Vagina (tissue), 2 donors: ENCODE data around the gene FAR2. TPM values are rescaled to one million over a fixed set of nuclear protein-coding genes. Genes with fewer than 3 reads are reported as not detected.

ENCODE experiments used
- DNase-seq, 2 donors: peaks; one replicate each; pipeline ENCODE4 v3.0.0-alpha.2; 2017; ENCODE audit errors: extremely low spot score in 2 of 2
- H3K27ac ChIP-seq: fragments of 200-600 bp; sonication (generic); one replicate; pipeline ENCODE4 v1.5.1; 2019
- H3K27me3 ChIP-seq: fragments of 200-600 bp; sonication (generic); one replicate; pipeline ENCODE4 v1.5.1; 2019
- H3K36me3 ChIP-seq, 2 donors: fragments of 200-600 bp; sonication (generic); one replicate each; pipeline ENCODE4 v1.5.1; 2017 to 2019
- H3K4me1 ChIP-seq: fragments of 200-600 bp; sonication (generic); one replicate; pipeline ENCODE4 v1.5.1; 2019
- H3K4me3 ChIP-seq, 2 donors: fragments of 200-600 bp; sonication (generic); 1 replicate in 1 of 2; 2 replicates in 1 of 2; pipeline ENCODE4 v1.5.1; 2016 to 2019
- H3K9me3 ChIP-seq: fragments of 200-600 bp; sonication (generic); one replicate; pipeline ENCODE4 v1.5.1; 2019
- POLR2A ChIP-seq, 2 donors: fragments of 450-650 bp; IDR thresholded peaks; one replicate each; pipeline ENCODE4 v1.6.1; 2017; ENCODE audit warnings: antibody characterized with exemption in 2 of 2, mild to moderate bottlenecking in 2 of 2, moderate library complexity in 2 of 2
- POLR2AphosphoS5 ChIP-seq, 2 donors: sonication (generic); formaldehyde crosslinking; IDR thresholded peaks; one replicate each; pipeline ENCODE4 v1.9.0; 2017; ENCODE audit warnings: antibody characterized with exemption in 2 of 2, mild to moderate bottlenecking in 2 of 2, low read depth in 1 of 2; ENCODE audit not compliant: insufficient read depth in 1 of 2
- intact Hi-C: fragments of 100-400 bp; cut with DNase I; formaldehyde crosslinking; loops from one replicate; pipeline ENCODE4 v1.15.1; 2023
- total RNA-seq: library from RNA; depleted of rRNA; stranded (reverse); fragments of >200 nt; gene quantifications from one replicate; pipeline ENCODE4 v1.2.3, GENCODE V29; 2016
- TF ChIP-seq, protein P1 (sequence below), 3 experiments: fragments of 450-650 bp in 2 of 3; fragments of 200-600 bp in 1 of 3; sonication (generic) in 1 of 3; IDR thresholded peaks; one replicate each; pipeline ENCODE4 v1.5.1; 2017 to 2019; ENCODE audit warnings: antibody characterized with exemption in 3 of 3, mild to moderate bottlenecking in 2 of 3, moderate library complexity in 2 of 3

Gene FAR2
- total RNA-seq, 1 donor from 2014 or later = 16.2 TPM

DNA sequence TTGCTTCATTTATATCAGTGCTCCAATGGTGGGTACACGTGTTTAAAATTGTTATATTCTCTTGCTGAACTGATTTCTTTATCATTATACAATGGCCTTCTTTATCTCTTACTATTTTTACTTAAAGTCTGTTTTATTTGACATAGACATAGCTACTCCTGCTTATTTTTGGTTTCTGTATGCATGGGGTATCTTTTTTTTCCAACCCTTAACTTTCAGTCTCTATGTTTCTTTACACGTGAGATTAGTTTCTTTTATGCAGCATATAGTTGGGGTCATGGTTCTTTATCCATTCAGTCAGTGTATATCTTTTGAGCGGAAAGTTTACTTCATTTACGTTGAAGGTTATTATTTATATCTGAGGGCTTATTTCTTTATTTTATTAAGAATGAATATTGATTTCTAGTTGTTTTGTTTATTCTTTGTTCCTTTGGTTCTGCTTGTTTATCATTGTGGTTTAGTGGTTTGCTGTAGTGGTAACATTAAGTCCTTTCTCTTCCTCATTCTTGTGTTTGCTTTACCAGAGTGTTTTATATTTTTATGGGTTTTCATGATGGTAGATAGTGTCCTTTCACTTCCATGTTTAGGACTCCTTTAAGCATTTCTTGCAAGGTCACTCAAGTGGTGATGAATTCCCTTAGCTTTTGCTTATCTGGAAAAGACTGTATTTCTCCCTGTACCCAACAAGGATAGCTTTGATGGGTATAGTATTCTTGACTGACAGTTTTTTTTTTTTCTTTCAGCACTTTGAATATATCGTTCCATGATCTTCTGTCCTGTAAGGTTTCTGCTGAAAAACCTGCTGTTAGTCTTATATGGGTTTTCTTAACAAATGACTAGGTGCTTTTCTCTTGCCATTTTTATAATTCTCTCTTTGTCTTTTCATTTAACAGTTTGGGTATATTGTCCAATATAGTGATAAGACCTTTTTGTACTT lies 38.3 kb upstream of the FAR2 start:
- Histone ChIP-seq H3K4me1 (no peaks in the 10 kb centered on the region), H3K36me3 (no peaks in the 10 kb centered on the region), H3K27ac (no peak overlapping the region), H3K4me3 (no peak overlapping the region), H3K27me3 (no peaks in the 10 kb centered on the region), H3K9me3 (no peaks in the 10 kb centered on the region)
- no peak for TF ChIP-seq POLR2AphosphoS5 (IDR thresholded peaks at IDR 0.05; ENCODE audit: insufficient read depth in 1 of 2, low read depth in 1 of 2)
- intact Hi-C loops = no loop called here
- DNase-seq = no peak

DNA sequence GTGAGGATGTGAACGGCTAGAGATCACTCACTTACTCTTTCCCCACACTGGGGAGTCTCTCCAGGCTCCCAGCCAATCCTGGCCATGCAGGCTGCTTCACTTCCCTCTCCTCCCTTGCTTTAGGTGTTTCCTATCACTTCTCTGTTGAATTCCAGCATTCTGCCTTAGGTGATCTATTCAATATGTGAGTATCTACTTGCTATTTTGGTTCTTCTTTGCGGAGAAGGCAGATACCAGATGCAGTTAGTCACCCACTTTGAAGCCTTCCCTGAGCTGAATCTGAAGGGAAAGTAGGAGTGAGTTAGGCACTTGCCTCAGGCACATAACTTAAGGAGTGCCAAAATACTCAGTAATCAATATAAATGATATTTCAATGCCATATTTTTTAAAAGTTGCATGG lies 36.0 kb upstream of the FAR2 start:
- no peaks in the 10 kb centered on the region for H3K4me1 ChIP-seq
- no peak for DNase-seq
- no peaks in the 10 kb centered on the region for H3K36me3 ChIP-seq
- no peak overlapping the region for H3K4me3 ChIP-seq
- intact Hi-C loops = no loop called here
- TF ChIP-seq POLR2AphosphoS5 (IDR thresholded peaks at IDR 0.05; ENCODE audit: insufficient read depth in 1 of 2, low read depth in 1 of 2) (no peak), POLR2A (IDR thresholded peaks at IDR 0.05) (no peak)
- TF ChIP-seq, protein P1, sequence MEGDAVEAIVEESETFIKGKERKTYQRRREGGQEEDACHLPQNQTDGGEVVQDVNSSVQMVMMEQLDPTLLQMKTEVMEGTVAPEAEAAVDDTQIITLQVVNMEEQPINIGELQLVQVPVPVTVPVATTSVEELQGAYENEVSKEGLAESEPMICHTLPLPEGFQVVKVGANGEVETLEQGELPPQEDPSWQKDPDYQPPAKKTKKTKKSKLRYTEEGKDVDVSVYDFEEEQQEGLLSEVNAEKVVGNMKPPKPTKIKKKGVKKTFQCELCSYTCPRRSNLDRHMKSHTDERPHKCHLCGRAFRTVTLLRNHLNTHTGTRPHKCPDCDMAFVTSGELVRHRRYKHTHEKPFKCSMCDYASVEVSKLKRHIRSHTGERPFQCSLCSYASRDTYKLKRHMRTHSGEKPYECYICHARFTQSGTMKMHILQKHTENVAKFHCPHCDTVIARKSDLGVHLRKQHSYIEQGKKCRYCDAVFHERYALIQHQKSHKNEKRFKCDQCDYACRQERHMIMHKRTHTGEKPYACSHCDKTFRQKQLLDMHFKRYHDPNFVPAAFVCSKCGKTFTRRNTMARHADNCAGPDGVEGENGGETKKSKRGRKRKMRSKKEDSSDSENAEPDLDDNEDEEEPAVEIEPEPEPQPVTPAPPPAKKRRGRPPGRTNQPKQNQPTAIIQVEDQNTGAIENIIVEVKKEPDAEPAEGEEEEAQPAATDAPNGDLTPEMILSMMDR (IDR thresholded peaks at IDR 0.05) = no peak
- no peaks in the 10 kb centered on the region for H3K9me3 ChIP-seq
- H3K27ac ChIP-seq = no peak overlapping the region
- H3K27me3 ChIP-seq = no peaks in the 10 kb centered on the region

DNA sequence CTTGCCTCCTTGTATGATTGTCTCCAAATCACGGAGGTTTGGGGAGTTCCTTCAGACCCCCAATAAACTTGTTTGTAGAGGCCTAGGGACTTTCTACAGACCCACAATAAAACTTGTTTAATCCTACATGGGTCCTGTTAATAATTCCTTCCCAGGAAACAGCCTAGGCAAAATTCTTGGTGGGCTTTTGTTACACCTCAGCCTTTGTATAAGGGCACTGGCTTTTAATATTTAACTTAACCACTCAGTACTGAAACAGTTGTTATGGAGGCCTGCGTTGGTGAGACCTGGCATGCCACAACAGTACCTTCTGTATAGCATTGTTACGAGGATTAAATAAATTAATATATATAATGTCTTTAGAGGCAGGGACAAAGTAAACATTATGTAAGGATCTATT lies 32.7 kb upstream of the FAR2 start:
- no peak overlapping the region for H3K4me3 ChIP-seq
- no peak overlapping the region for H3K27ac ChIP-seq
- no peaks in the 10 kb centered on the region for H3K27me3 ChIP-seq
- no peaks in the 10 kb centered on the region for H3K9me3 ChIP-seq
- H3K4me1 ChIP-seq = no peaks in the 10 kb centered on the region
- no peaks in the 10 kb centered on the region for H3K36me3 ChIP-seq
- TF ChIP-seq, protein P1 (IDR thresholded peaks at IDR 0.05) = no peak
- TF ChIP-seq POLR2AphosphoS5 (IDR thresholded peaks at IDR 0.05; ENCODE audit: insufficient read depth in 1 of 2, low read depth in 1 of 2) (no peak), POLR2A (IDR thresholded peaks at IDR 0.05) (no peak)
- intact Hi-C loops = no loop called here
- DNase-seq = no peak

DNA sequence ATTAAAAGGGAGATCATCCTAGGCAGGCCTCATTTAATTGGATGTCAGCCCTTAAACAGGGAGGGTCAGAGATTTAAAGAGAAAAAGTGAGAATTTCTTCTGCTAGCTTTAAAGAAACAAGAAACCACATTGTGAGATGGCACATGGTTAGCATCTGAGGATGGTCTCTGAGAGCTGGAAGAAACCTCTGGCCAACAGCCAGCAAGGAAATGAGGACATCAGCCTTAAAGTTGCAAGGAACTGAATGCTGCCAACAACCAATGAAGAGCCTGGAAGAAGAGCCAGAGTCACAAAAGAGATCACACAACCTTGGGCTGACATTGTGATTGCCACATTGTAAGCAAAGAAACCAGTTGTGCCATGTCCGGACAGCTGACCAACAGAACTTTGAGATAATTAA lies 17.5 kb upstream of the FAR2 start:
- Histone ChIP-seq H3K9me3 (no peaks in the 10 kb centered on the region), H3K4me3 (no peak overlapping the region), H3K27ac (no peak overlapping the region), H3K4me1 (no peaks in the 10 kb centered on the region), H3K27me3 (no peaks in the 10 kb centered on the region), H3K36me3 (no peaks in the 10 kb centered on the region)
- intact Hi-C loops = no loop called here
- no peak for DNase-seq
- TF ChIP-seq POLR2A (IDR thresholded peaks at IDR 0.05) (no peak), POLR2AphosphoS5 (IDR thresholded peaks at IDR 0.05; ENCODE audit: insufficient read depth in 1 of 2, low read depth in 1 of 2) (no peak)
- TF ChIP-seq, protein P1 (IDR thresholded peaks at IDR 0.05) = no peak

DNA sequence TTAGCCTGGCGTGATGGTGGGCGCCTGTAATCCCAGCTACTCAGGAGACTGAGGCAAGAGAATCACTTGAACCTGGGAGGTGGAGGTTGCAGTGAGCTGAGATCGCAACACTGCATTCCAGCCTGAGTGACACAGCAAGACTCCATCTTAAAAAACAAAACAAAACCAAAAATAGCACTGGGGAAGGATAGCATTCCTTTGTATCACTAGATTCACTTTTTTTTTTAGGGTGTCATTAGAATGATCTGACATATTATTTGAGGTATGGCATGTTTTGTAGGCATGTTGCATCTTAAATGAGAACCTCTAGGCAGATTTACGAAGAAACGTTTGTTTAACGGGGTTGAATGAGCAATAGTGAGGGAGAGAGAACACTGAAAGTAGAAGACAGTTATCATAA lies 16.8 kb upstream of the FAR2 start:
- intact Hi-C loops = no loop called here
- no peaks in the 10 kb centered on the region for H3K27me3 ChIP-seq
- no peaks in the 10 kb centered on the region for H3K36me3 ChIP-seq
- no peaks in the 10 kb centered on the region for H3K4me1 ChIP-seq
- H3K4me3 ChIP-seq = no peak overlapping the region
- no peaks in the 10 kb centered on the region for H3K9me3 ChIP-seq
- no peak overlapping the region for H3K27ac ChIP-seq
- TF ChIP-seq POLR2A (IDR thresholded peaks at IDR 0.05) (no peak), POLR2AphosphoS5 (IDR thresholded peaks at IDR 0.05; ENCODE audit: insufficient read depth in 1 of 2, low read depth in 1 of 2) (no peak)
- TF ChIP-seq, protein P1 (IDR thresholded peaks at IDR 0.05) = no peak
- no peak for DNase-seq
